Peyer's patch (tissue), 4 donors: ENCODE measurements around the gene NLRC3. TPM values are rescaled to one million over a fixed set of nuclear protein-coding genes. Genes with fewer than 3 reads are reported as not detected.

Source experiments
- DNase-seq, 3 donors: peaks; one replicate each; pipeline ENCODE4 v3.0.0-alpha.2; 2017 to 2019
- H3K27ac ChIP-seq, 4 donors: fragments of 200-600 bp; sonication (generic); one replicate each; pipeline ENCODE4 v1.5.1; 2016 to 2019
- H3K27me3 ChIP-seq, 2 donors: fragments of 200-600 bp; sonication (generic); one replicate each; pipeline ENCODE4 v1.5.1; 2019
- H3K36me3 ChIP-seq, 3 donors: fragments of 200-600 bp; sonication (generic); one replicate each; pipeline ENCODE4 v1.5.1; 2016 to 2019
- H3K4me1 ChIP-seq, 4 donors: fragments of 200-600 bp; sonication (generic); one replicate each; pipeline ENCODE4 v1.5.1; 2016 to 2019
- H3K4me3 ChIP-seq, 4 donors: fragments of 200-600 bp; sonication (generic); 1 replicate in 3 of 4; 2 replicates in 1 of 4; pipeline ENCODE4 v1.5.1; 2016 to 2019; ENCODE audit warnings: mild to moderate bottlenecking in 1 of 4
- H3K9me3 ChIP-seq, 4 donors: fragments of 200-600 bp; sonication (generic); one replicate each; pipeline ENCODE4 v1.5.1; 2016 to 2019; ENCODE audit warnings: mild to moderate bottlenecking in 1 of 4
- POLR2A ChIP-seq, 2 donors: fragments of 450-650 bp; IDR thresholded peaks; one replicate each; pipeline ENCODE4 v1.5.1; 2017; ENCODE audit warnings: antibody characterized with exemption in 2 of 2, mild to moderate bottlenecking in 2 of 2, moderate library complexity in 2 of 2
- total RNA-seq, 4 donors: library from RNA; depleted of rRNA; stranded (reverse); fragments of >200 nt; gene quantifications; one replicate each; pipeline ENCODE4 v1.1.0, GENCODE V29; 2016
- TF ChIP-seq, protein P1 (sequence below), 6 experiments: fragments of 450-650 bp in 4 of 6; fragments of 200-600 bp in 2 of 6; sonication (generic) in 1 of 6; IDR thresholded peaks; one replicate each; pipeline ENCODE4 v1.5.1; 2017 to 2019; ENCODE audit warnings: antibody characterized with exemption in 6 of 6, mild to moderate bottlenecking in 3 of 6, moderate library complexity in 1 of 6

NLRC3 gene
- total RNA-seq, 4 donors from 2014 or later = 4.4 to 32.2 (median 7.3) TPM

DNA sequence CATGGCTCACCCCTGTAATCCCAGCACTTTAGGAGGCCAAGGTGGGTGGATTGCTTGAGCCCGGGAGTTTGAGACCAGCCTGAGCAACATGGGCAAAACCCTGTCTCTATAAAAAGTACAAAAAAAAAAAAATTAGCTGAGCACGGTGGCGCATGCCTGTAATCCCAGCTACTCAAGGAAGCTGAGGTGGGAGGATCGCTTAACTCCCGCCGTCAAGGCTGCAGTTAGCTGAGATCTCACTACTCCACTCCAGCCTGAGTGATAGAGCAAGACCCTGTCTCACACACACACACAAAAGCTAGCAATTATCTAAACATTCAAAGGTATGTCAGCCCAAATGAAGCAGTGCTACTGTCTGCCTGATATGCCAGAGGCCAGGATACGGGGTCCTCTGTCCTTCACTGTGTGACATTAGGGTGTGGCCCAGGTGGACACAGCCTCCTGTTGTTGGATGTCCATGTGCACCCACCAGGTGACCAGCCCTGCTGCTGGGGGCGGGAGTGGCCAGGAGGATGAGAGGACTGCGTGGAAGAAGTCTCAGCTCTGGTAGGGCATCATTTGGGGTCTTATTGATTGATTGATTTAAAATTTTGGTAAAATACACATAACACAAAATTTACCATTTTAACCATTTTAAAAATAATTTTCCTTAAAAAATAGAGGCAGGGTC lies 3.9 kb downstream of the NLRC3 start:
- no peaks in the 10 kb centered on the region for H3K27me3 ChIP-seq
- H3K4me3 ChIP-seq = no peak overlapping the region
- no peaks in the 10 kb centered on the region for H3K36me3 ChIP-seq
- H3K4me1 ChIP-seq = peaks cover 0 to 11% (median 0%) of the 10 kb centered on the region in 4 donors
- no peak for DNase-seq
- H3K27ac ChIP-seq = no peak overlapping the region
- TF ChIP-seq, protein P1, sequence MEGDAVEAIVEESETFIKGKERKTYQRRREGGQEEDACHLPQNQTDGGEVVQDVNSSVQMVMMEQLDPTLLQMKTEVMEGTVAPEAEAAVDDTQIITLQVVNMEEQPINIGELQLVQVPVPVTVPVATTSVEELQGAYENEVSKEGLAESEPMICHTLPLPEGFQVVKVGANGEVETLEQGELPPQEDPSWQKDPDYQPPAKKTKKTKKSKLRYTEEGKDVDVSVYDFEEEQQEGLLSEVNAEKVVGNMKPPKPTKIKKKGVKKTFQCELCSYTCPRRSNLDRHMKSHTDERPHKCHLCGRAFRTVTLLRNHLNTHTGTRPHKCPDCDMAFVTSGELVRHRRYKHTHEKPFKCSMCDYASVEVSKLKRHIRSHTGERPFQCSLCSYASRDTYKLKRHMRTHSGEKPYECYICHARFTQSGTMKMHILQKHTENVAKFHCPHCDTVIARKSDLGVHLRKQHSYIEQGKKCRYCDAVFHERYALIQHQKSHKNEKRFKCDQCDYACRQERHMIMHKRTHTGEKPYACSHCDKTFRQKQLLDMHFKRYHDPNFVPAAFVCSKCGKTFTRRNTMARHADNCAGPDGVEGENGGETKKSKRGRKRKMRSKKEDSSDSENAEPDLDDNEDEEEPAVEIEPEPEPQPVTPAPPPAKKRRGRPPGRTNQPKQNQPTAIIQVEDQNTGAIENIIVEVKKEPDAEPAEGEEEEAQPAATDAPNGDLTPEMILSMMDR (IDR thresholded peaks at IDR 0.05) = no peak
- no peak for TF ChIP-seq POLR2A (IDR thresholded peaks at IDR 0.05)
- peaks cover 0 to 5% (median 0%) of the 10 kb centered on the region in 4 donors for H3K9me3 ChIP-seq

DNA sequence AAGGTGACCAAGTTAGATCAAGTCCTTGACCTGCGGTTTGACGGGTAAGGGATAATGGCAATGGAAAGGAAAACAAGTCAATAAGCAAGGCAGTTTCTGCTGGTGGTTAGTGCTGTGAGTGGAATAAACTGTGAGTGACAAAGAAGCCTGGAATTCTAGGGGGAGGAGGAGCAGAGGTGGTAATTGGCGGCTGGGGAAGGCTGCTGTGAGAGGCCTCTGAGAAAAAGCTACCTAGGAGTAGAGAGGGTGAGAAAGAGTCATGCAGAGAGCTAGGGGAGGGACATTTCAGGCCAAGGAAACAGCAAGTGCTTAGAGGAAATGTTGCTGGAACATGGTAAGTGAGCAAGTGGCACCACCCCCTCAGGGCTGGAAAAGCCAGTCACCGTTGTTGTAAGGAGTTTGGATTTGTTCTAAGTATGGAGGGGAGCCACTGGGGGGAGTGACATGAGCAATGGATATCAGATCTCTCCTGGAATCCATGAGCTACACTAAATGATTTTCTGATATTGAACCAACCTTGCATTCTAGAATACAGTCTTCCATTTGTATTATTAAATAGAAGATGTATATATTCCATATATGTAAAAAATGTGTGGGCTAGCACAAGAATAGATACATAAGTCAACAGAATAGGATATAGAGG lies 6.7 kb downstream of the NLRC3 start:
- no peak for TF ChIP-seq POLR2A (IDR thresholded peaks at IDR 0.05)
- TF ChIP-seq, protein P1 (IDR thresholded peaks at IDR 0.05) = no peak
- no peak for DNase-seq
- H3K9me3 ChIP-seq = peaks cover 0 to 5% (median 0%) of the 10 kb centered on the region in 4 donors
- H3K4me3 ChIP-seq = no peak overlapping the region
- H3K27ac ChIP-seq = no peak overlapping the region
- peaks cover 0 to 6% (median 0%) of the 10 kb centered on the region in 4 donors for H3K4me1 ChIP-seq
- no peaks in the 10 kb centered on the region for H3K36me3 ChIP-seq
- no peaks in the 10 kb centered on the region for H3K27me3 ChIP-seq

DNA sequence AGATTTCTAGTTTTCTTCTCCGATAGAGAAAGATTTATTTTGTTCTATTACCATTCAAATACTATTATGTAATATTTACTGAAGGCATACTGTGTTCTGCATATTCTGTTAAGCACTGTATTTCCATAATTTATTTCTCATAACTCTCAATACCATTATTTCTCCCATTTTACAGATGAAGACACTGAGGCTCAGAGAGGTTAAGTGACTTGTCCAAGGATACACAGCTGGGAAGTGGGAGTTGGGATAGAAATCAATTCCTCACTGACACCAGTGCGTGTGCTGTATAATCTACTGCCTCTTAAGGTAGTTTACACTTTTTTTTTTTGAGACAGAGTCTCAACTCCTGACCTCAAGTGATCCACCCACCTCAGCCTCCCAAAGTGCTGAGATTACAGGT lies 7.4 kb downstream of the NLRC3 start:
- TF ChIP-seq POLR2A (IDR thresholded peaks at IDR 0.05) = no peak
- TF ChIP-seq, protein P1 (IDR thresholded peaks at IDR 0.05) = no peak
- Histone ChIP-seq H3K36me3 (no peaks in the 10 kb centered on the region), H3K27ac (no peak overlapping the region), H3K27me3 (no peaks in the 10 kb centered on the region), H3K4me3 (no peak overlapping the region), H3K4me1 (no peaks in the 10 kb centered on the region), H3K9me3 (peaks cover 0 to 5% (median 0%) of the 10 kb centered on the region in 4 donors)
- no peak for DNase-seq

DNA sequence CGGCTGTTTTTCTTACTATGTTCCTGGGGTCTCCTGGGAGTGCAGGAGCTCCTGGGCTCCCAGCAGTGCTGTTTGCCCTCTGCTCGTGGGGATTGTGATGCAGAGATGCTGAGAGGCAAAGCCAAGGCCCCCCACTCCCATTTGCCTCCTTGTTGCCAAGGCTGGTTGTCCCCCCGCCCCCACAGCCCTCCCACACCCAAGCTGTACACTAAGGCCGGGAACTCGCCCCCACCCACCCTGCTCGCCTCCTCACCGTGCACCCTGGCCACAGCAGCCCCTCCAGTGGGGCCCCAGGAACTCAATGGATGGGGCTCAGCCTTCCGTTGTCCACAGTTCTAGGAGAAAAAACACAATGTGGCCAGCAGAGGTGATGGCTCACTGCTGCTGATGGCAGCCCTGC lies 10.2 kb downstream of the NLRC3 start:
- Histone ChIP-seq H3K27ac (no peak overlapping the region), H3K27me3 (no peaks in the 10 kb centered on the region), H3K4me1 (no peaks in the 10 kb centered on the region), H3K4me3 (no peak overlapping the region), H3K9me3 (peaks cover 0 to 5% (median 0%) of the 10 kb centered on the region in 4 donors), H3K36me3 (no peaks in the 10 kb centered on the region)
- TF ChIP-seq POLR2A (IDR thresholded peaks at IDR 0.05) = no peak
- TF ChIP-seq, protein P1 (IDR thresholded peaks at IDR 0.05) = no peak
- no peak for DNase-seq

DNA sequence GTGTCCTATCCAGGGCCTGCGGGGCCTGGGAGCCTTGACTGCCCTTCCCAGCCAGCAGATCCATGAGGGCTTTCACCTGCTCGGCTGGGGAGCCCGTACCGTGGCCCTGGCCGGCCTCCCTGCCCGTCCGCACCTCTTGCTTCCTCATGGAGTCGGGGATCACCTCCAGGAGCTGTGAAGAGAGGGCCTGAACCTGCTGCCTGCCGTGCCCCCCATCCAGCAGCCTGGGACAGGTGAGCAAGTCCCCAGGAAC lies 12.4 kb downstream of the NLRC3 start:
- no peaks in the 10 kb centered on the region for H3K9me3 ChIP-seq
- no peaks in the 10 kb centered on the region for H3K36me3 ChIP-seq
- no peak overlapping the region for H3K4me3 ChIP-seq
- no peak for DNase-seq
- TF ChIP-seq POLR2A (IDR thresholded peaks at IDR 0.05) = no peak
- TF ChIP-seq, protein P1 (IDR thresholded peaks at IDR 0.05) = no peak
- no peaks in the 10 kb centered on the region for H3K4me1 ChIP-seq
- no peaks in the 10 kb centered on the region for H3K27me3 ChIP-seq
- no peak overlapping the region for H3K27ac ChIP-seq
